Measurements from ENCODE around the gene NPY1R.

GRCh38 chr4:163309466-163309865, 22.9 kb downstream of the NPY1R start:
- no peak for TF ChIP-seq BHLHE40 (IDR thresholded peaks at IDR 0.05; ENCODE audit: borderline replicate concordance)
- TF ChIP-seq FOXA1 (IDR thresholded peaks at IDR 0.05), result no peak
- no peak for TF ChIP-seq SP1 (IDR thresholded peaks at IDR 0.05)
- TF ChIP-seq ZNF384 (IDR thresholded peaks at IDR 0.05), result no peak

Data from HEK293T (cell line).